Activated CD8-positive, alpha-beta T cell treated with anti-CD3 and anti-CD28 coated beads for 36 hours (primary cell): ENCODE results near the gene KCNJ10. TPM values are rescaled to one million over a fixed set of nuclear protein-coding genes. Genes with fewer than 3 reads are reported as not detected.
"Not testable (repeated sequence)": the region's sequence is repeated elsewhere in the genome, so short reads cannot be mapped to it uniquely, and the experiment has no call there.

Experiments
- ATAC-seq: fragments of 200-7000 bp; cut with Tn5 transposase; one replicate; pipeline ENCODE4 v1.10.0; 2021; ENCODE audit warnings: mild to moderate bottlenecking, moderate library complexity
- CTCF ChIA-PET: fragments of 350-600 bp; sonication (Branson Sonifier 250); formaldehyde crosslinking; loops from one replicate; lab custom pipeline; 2021; ENCODE audit warnings: antibody characterized with exemption; lab: Charles Lee
- POLR2A ChIA-PET: fragments of 350-600 bp; sonication (Branson Sonifier 250); formaldehyde crosslinking; loops from one replicate; lab custom pipeline; 2021; ENCODE audit warnings: antibody characterized with exemption; lab: Charles Lee
- DNase-seq: peaks from one replicate; pipeline ENCODE4 v3.0.0-alpha.2; 2020
- H3K27ac Mint-ChIP-seq: one replicate; pipeline ENCODE4 v1.8.0; 2021; ENCODE audit warnings: mild to moderate bottlenecking, mixed read lengths
- H3K27me3 Mint-ChIP-seq: one replicate; pipeline ENCODE4 v1.8.0; 2021; ENCODE audit warnings: mixed read lengths
- H3K36me3 Mint-ChIP-seq: one replicate; pipeline ENCODE4 v1.8.0; 2021; ENCODE audit warnings: low read depth, mixed read lengths
- H3K4me1 Mint-ChIP-seq: one replicate; pipeline ENCODE4 v1.8.0; 2021; ENCODE audit warnings: low read depth, mixed read lengths
- H3K4me3 Mint-ChIP-seq: one replicate; pipeline ENCODE4 v1.8.0; 2021; ENCODE audit warnings: mild to moderate bottlenecking, moderate library complexity, mixed read lengths
- H3K9me3 Mint-ChIP-seq: one replicate; pipeline ENCODE4 v1.8.0; 2021; ENCODE audit warnings: mixed read lengths
- intact Hi-C: fragments of 100-400 bp; cut with micrococcal nuclease; formaldehyde crosslinking; loops from one replicate; pipeline ENCODE4 v1.10.0; 2022
- total RNA-seq, 2 experiments: library from RNA; stranded (reverse); gene quantifications; one replicate each; pipeline ENCODE4 v1.2.3, GENCODE V29; 2021
- TF ChIP-seq, protein P1 (sequence below): fragments of 200-600 bp; IDR thresholded peaks from one replicate; pipeline ENCODE4 v1.8.0; 2022; ENCODE audit warnings: antibody characterized with exemption, mild to moderate bottlenecking

The KCNJ10 gene
- total RNA-seq, 2 experiments from 2014 or later = 0.14 to 0.29 TPM

DNA sequence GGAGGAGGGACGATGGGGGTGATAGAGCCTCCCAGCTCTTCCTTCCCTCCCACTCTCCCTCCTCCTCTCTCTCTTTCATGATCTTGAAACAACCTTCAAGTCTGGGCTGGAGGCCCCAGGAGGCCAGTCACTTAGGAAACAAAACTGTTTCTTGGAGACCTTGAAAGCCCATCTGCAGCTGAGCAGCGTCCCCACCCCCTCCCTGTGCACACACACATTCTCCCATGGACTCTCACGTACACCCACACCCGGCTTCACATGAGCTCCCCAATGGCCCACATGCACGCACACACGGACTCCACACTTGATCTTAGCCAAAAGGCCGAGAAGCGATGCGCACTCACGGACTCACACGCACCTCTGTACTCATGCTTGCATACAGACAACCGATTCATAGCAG lies 42.4 kb upstream of the KCNJ10 start:
- Mint-ChIP-seq H3K4me3 (no peak overlapping the region), H3K36me3 (no peaks in the 10 kb centered on the region), H3K4me1 (peaks cover 6% of the 10 kb centered on the region), H3K27me3 (peaks cover 13% of the 10 kb centered on the region), H3K9me3 (no peaks in the 10 kb centered on the region), H3K27ac (no peak overlapping the region)
- intact Hi-C loops = no loop called here
- TF ChIP-seq, protein P1, sequence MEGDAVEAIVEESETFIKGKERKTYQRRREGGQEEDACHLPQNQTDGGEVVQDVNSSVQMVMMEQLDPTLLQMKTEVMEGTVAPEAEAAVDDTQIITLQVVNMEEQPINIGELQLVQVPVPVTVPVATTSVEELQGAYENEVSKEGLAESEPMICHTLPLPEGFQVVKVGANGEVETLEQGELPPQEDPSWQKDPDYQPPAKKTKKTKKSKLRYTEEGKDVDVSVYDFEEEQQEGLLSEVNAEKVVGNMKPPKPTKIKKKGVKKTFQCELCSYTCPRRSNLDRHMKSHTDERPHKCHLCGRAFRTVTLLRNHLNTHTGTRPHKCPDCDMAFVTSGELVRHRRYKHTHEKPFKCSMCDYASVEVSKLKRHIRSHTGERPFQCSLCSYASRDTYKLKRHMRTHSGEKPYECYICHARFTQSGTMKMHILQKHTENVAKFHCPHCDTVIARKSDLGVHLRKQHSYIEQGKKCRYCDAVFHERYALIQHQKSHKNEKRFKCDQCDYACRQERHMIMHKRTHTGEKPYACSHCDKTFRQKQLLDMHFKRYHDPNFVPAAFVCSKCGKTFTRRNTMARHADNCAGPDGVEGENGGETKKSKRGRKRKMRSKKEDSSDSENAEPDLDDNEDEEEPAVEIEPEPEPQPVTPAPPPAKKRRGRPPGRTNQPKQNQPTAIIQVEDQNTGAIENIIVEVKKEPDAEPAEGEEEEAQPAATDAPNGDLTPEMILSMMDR = no peak
- ChIA-PET CTCF (interaction anchor here (1.3 to 1.6 kb wide), 2 partner anchors 27 to 179 kb away, joined by 3 to 4 read pairs; no protein-coding TSS in a partner anchor), POLR2A (interaction anchor here (1.0 to 1.4 kb wide), 2 partner anchors 50 to 67 kb away, joined by 3 to 4 read pairs; no protein-coding TSS in a partner anchor)
- ATAC-seq (no peak), DNase-seq (no peak)

DNA sequence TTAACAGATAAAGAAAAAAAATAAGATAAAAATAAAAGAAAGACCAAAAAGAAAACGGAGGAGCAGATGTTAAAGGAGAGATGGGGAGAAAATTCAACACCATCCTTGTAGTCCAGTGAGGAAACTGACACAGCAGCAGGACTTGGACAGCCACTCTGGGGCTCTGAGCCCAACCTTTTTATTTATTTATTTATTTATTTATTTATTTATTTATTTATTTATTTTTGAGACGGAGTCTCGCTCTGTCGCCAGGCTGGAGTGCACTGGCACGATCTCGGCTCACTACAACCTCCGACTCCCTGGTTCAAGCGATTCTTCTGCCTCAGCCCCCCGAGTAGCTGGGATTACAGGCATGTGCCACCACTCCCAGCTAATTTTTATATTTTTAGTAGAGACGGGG lies 41.5 kb upstream of the KCNJ10 start:
- intact Hi-C loops, POLR2A ChIA-PET, H3K36me3 Mint-ChIP-seq, DNase-seq, H3K9me3 Mint-ChIP-seq, H3K4me1 Mint-ChIP-seq, ATAC-seq, H3K4me3 Mint-ChIP-seq, H3K27me3 Mint-ChIP-seq, H3K27ac Mint-ChIP-seq: not testable (repeated sequence)
- CTCF ChIA-PET = interaction anchor here (1.3 to 1.6 kb wide), 2 partner anchors 26 to 179 kb away, joined by 3 to 4 read pairs; no protein-coding TSS in a partner anchor

DNA sequence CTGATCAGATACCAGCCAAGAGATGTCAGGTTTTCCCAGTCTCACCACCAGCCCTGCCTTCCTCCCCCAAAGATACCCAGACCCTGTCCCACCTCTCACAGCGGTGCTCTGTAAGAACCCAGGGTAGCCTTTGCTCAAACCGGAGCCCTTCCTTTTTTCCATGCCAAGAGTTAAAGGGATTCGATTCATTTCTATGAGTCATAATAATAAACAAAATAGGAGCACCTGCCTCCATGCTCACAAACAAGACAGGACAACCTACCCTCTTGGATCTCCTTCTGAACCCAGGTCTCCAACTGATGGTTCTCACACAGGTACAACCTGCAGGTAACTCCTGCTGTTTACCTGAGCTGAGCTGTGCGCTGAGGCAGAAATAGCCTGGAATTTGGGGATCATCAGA lies 39.7 kb upstream of the KCNJ10 start:
- no peak overlapping the region for H3K27ac Mint-ChIP-seq
- ATAC-seq = no peak
- H3K36me3 Mint-ChIP-seq = no peaks in the 10 kb centered on the region
- intact Hi-C loops = loop anchor here (10.0 kb wide), 1 partner anchor 145 kb away; no protein-coding TSS in a partner anchor
- no peak overlapping the region for H3K4me3 Mint-ChIP-seq
- POLR2A ChIA-PET = interaction anchor here (0.7 to 1.0 kb wide), 3 partner anchors 14 to 59 kb away, joined by 3 read pairs; no protein-coding TSS in a partner anchor
- TF ChIP-seq, protein P1 = no peak
- H3K4me1 Mint-ChIP-seq = peaks cover 6% of the 10 kb centered on the region
- CTCF ChIA-PET = interaction anchor here (0.9 to 3.2 kb wide), 13 partner anchors 9 to 267 kb away, joined by 3 to 13 read pairs (median 5); partner anchors contain the start of gene IGSF8
- H3K9me3 Mint-ChIP-seq = no peaks in the 10 kb centered on the region
- peaks cover 4% of the 10 kb centered on the region for H3K27me3 Mint-ChIP-seq
- no peak for DNase-seq

DNA sequence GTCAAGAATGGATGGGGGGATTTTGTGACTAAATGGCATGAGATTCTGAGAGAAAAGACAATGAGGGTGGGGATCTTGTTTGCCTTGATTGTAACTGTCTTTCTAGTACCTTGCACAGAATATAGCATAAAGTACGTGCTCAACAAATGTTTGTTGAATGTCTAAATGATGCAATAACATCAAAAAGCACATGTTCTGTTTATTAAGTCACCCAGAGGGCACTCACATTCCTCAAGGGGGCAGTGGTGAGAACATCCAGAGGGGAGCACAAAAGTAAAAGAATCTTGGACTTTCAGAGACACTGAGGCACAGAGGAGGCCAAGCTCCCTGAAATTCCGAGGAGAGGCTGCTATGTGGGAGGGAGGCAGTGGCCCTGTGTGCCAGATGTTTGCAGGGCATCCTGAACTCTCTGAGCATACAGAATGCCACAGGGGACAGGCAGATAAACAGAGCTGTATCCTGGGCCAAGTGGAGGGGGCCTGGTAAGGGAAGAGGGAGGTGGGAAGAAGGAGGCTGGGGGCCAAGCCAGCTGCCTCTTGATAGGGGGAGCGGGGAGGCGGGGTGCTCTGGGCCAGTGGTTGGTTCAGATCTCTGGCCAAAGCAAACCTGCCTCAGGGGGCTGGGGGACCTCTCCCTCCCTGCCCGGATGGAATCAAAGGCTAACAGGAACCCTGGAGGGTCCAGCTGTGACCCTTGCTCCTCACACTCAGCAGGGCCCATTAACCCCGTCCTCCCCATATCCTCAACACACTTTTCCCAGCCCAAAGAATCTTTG lies 39.1 kb upstream of the KCNJ10 start:
- intact Hi-C loops = loop anchor here (10.0 kb wide), 1 partner anchor 146 kb away; no protein-coding TSS in a partner anchor
- TF ChIP-seq, protein P1 = peak; percentile 54
- Mint-ChIP-seq H3K9me3 (no peaks in the 10 kb centered on the region), H3K4me1 (peaks cover 6% of the 10 kb centered on the region), H3K27me3 (peaks cover 4% of the 10 kb centered on the region), H3K4me3 (no peak overlapping the region), H3K27ac (peak overlapping the region; percentile 84), H3K36me3 (no peaks in the 10 kb centered on the region)
- ATAC-seq (peak; percentile 74), DNase-seq (peak; percentile 69)
- ChIA-PET POLR2A (interaction anchor here (0.7 to 1.0 kb wide), 3 partner anchors 14 to 60 kb away, joined by 3 read pairs; no protein-coding TSS in a partner anchor), CTCF (interaction anchor here (0.7 to 3.2 kb wide), 19 partner anchors 8 to 268 kb away, joined by 3 to 13 read pairs (median 4); partner anchors contain the start of gene IGSF8)

DNA sequence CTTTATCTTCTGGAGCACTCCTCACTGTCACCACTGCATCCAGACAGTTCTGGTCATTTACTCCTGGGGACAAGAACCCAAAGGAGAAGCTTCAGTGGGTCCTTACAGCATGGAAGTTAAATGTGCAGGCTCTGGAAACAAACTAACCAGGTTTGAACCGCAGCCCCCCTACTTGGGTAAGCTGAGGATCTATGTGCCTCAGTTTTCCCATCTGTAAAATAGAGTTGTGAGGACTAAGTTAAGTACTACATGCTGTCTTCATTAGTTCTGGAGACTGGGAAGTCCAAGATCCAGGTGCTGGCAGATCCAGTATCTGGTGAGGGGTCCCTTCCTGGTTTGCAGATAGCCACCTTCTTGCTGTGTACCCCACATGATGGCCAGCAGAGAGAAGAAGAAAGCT lies 37.6 kb upstream of the KCNJ10 start:
- H3K27ac Mint-ChIP-seq = no peak overlapping the region
- peaks cover 15% of the 10 kb centered on the region for H3K4me1 Mint-ChIP-seq
- no peaks in the 10 kb centered on the region for H3K36me3 Mint-ChIP-seq
- CTCF ChIA-PET = interaction anchor here (1.6 to 3.2 kb wide), 4 partner anchors 61 to 184 kb away, joined by 5 to 13 read pairs (median 9); no protein-coding TSS in a partner anchor
- peaks cover 4% of the 10 kb centered on the region for H3K27me3 Mint-ChIP-seq
- ATAC-seq = no peak
- intact Hi-C loops = loop anchor here (10.0 kb wide), 1 partner anchor 147 kb away; no protein-coding TSS in a partner anchor
- POLR2A ChIA-PET = interaction anchor here (0.7 to 1.2 kb wide), 2 partner anchors 10 to 146 kb away, joined by 3 to 4 read pairs; no protein-coding TSS in a partner anchor
- TF ChIP-seq, protein P1 = no peak
- no peaks in the 10 kb centered on the region for H3K9me3 Mint-ChIP-seq
- no peak for DNase-seq
- no peak overlapping the region for H3K4me3 Mint-ChIP-seq
